Loucy (cell line): ENCODE results near the gene GTF2H2C.

ENCODE experiments used
- H2AFZ ChIP-seq: fragments of 200-600 bp; sonication (generic); 2 replicates; pipeline ENCODE4 v1.6.0; 2016; ENCODE audit warnings: antibody characterized with exemption, mild to moderate bottlenecking, low read length, moderate library complexity
- H3F3A ChIP-seq: fragments of 200-600 bp; 2 replicates; pipeline ENCODE4 v1.6.0; 2016; ENCODE audit warnings: antibody characterized with exemption, low read depth, mild to moderate bottlenecking
- H3K27me3 ChIP-seq: fragments of 200-600 bp; sonication (generic); 2 replicates; pipeline ENCODE4 v1.6.1; 2014; ENCODE audit warnings: low read length, mild to moderate bottlenecking; ENCODE audit not compliant: insufficient read depth, poor library complexity, severe bottlenecking
- H3K36me3 ChIP-seq: fragments of 200-600 bp; sonication (generic); 2 replicates; pipeline ENCODE4 v1.6.1; 2016; ENCODE audit warnings: low read length; ENCODE audit not compliant: insufficient read depth
- H3K4me1 ChIP-seq: fragments of 200-600 bp; sonication (generic); 2 replicates; pipeline ENCODE4 v1.5.1; 2014; ENCODE audit warnings: low read length, mild to moderate bottlenecking; ENCODE audit not compliant: insufficient read depth, poor library complexity, severe bottlenecking
- H3K4me2 ChIP-seq: fragments of 200-600 bp; sonication (generic); 2 replicates; pipeline ENCODE4 v1.6.0; 2014; ENCODE audit warnings: antibody characterized with exemption, low read length, low read depth, mild to moderate bottlenecking; ENCODE audit not compliant: poor library complexity, severe bottlenecking
- H3K4me3 ChIP-seq: fragments of 200-600 bp; sonication (generic); 2 replicates; pipeline ENCODE4 v1.5.1; 2014; ENCODE audit warnings: low read length, mild to moderate bottlenecking, mixed read lengths; ENCODE audit not compliant: poor library complexity, severe bottlenecking
- H3K79me2 ChIP-seq: fragments of 200-600 bp; sonication (generic); 2 replicates; pipeline ENCODE4 v1.6.1; 2014; ENCODE audit warnings: low read length; ENCODE audit not compliant: insufficient read depth
- H3K9ac ChIP-seq: fragments of 200-600 bp; sonication (generic); 2 replicates; pipeline ENCODE4 v1.6.0; 2014; ENCODE audit warnings: mild to moderate bottlenecking, low read depth, low read length, moderate library complexity; ENCODE audit not compliant: poor library complexity, severe bottlenecking
- H3K9me2 ChIP-seq: fragments of 200-600 bp; sonication (generic); replicated peaks from 2 replicates; pipeline ENCODE4 v1.6.1; 2016; ENCODE audit warnings: low read depth, low read length, mixed read lengths
- H3K9me3 ChIP-seq: fragments of 200-600 bp; sonication (generic); 2 replicates; pipeline ENCODE4 v1.6.1; 2014; ENCODE audit warnings: mild to moderate bottlenecking, antibody characterized with exemption, low read length, low read depth; ENCODE audit not compliant: insufficient read depth
- H4K20me1 ChIP-seq: fragments of 200-600 bp; sonication (generic); 2 replicates; pipeline ENCODE4 v1.6.0; 2014; ENCODE audit warnings: antibody characterized with exemption, low read length, mild to moderate bottlenecking; ENCODE audit not compliant: insufficient read depth, poor library complexity, severe bottlenecking
- CTCF ChIP-seq: fragments of 200-600 bp; sonication (generic); conservative IDR thresholded peaks from 2 replicates; pipeline ENCODE4 v1.5.1; 2014; ENCODE audit warnings: mild to moderate bottlenecking, antibody characterized with exemption, low read length
- EZH2phosphoT487 ChIP-seq: fragments of 200-600 bp; IDR thresholded peaks from 2 replicates; pipeline ENCODE4 v1.6.1; 2018; ENCODE audit warnings: antibody characterized with exemption, mild to moderate bottlenecking, moderate library complexity, borderline replicate concordance

GTF2H2C gene

GRCh38 chr5:69527128-69527770 is 32.7 kb upstream of the GTF2H2C start:
- H4K20me1 ChIP-seq, result no peaks in the 10 kb centered on the region
- no peaks in the 10 kb centered on the region for H3K36me3 ChIP-seq
- H3K4me1 ChIP-seq, result no peaks in the 10 kb centered on the region
- H3K27me3 ChIP-seq, result no peaks in the 10 kb centered on the region
- H3K9me3 ChIP-seq, result no peaks in the 10 kb centered on the region
- no peak overlapping the region for H3K9ac ChIP-seq
- no peaks in the 10 kb centered on the region for H3K79me2 ChIP-seq
- no peaks in the 10 kb centered on the region for H3K9me2 ChIP-seq
- H3K4me3 ChIP-seq, result no peak overlapping the region
- H3K4me2 ChIP-seq, result no peak overlapping the region
- H3F3A ChIP-seq, result no peaks in the 10 kb centered on the region
- TF ChIP-seq EZH2phosphoT487 (no peak), CTCF (no peak)
- H2AFZ ChIP-seq, result no peak overlapping the region

GRCh38 chr5:69528035-69528434 is 32.0 kb upstream of the GTF2H2C start:
- no peaks in the 10 kb centered on the region for H3K79me2 ChIP-seq
- H3K4me3 ChIP-seq, result no peak overlapping the region
- no peak overlapping the region for H2AFZ ChIP-seq
- no peak overlapping the region for H3K9ac ChIP-seq
- no peaks in the 10 kb centered on the region for H3K9me2 ChIP-seq
- no peaks in the 10 kb centered on the region for H3K27me3 ChIP-seq
- no peak for TF ChIP-seq EZH2phosphoT487
- TF ChIP-seq CTCF, result no peak
- H3F3A ChIP-seq, result no peaks in the 10 kb centered on the region
- no peaks in the 10 kb centered on the region for H3K36me3 ChIP-seq
- H3K4me2 ChIP-seq, result no peak overlapping the region
- H4K20me1 ChIP-seq, result no peaks in the 10 kb centered on the region
- H3K9me3 ChIP-seq, result no peaks in the 10 kb centered on the region
- no peaks in the 10 kb centered on the region for H3K4me1 ChIP-seq

GRCh38 chr5:69528609-69529008 is 31.4 kb upstream of the GTF2H2C start:
- no peak overlapping the region for H2AFZ ChIP-seq
- TF ChIP-seq EZH2phosphoT487 (no peak), CTCF (no peak)
- H3K4me3 ChIP-seq, result no peak overlapping the region
- H3K4me2 ChIP-seq, result no peak overlapping the region
- H3K9me2 ChIP-seq, result no peaks in the 10 kb centered on the region
- H3F3A ChIP-seq, result no peaks in the 10 kb centered on the region
- no peak overlapping the region for H3K9ac ChIP-seq
- H3K4me1 ChIP-seq, result no peaks in the 10 kb centered on the region
- H3K9me3 ChIP-seq, result no peaks in the 10 kb centered on the region
- H3K36me3 ChIP-seq, result no peaks in the 10 kb centered on the region
- H3K27me3 ChIP-seq, result no peaks in the 10 kb centered on the region
- no peaks in the 10 kb centered on the region for H3K79me2 ChIP-seq
- no peaks in the 10 kb centered on the region for H4K20me1 ChIP-seq
